H1 (cell line): Measurements from ENCODE around the gene OLFM1. TPM values are rescaled to one million over a fixed set of nuclear protein-coding genes. Genes with fewer than 3 reads are reported as not detected.

Experiments
- CTCF ChIA-PET: fragments of 300-600 bp; sonication (Branson Sonifier 250); formaldehyde crosslinking; loops from one replicate; lab custom pipeline; 2021; ENCODE audit not compliant: partially characterized antibody; lab: Charles Lee
- POLR2A ChIA-PET: fragments of 300-600 bp; sonication (Branson Sonifier 250); formaldehyde crosslinking; loops from one replicate; lab custom pipeline; 2021; ENCODE audit warnings: inconsistent platforms; ENCODE audit not compliant: partially characterized antibody; lab: Charles Lee
- DNase-seq, 2 experiments: peaks; one replicate each; pipeline versions ENCODE4 v3.0.0 to v3.0.0-alpha.2; 2010 to 2022; ENCODE audit warnings: low spot score in 2 of 2, low read depth in 1 of 2, mixed read lengths in 1 of 2
- FAIRE-seq: peaks from 2 replicates; lab custom pipeline; 2011; peaks lifted over from hg19 to GRCh38; lab: Jason Lieb, UNC
- H2AFZ ChIP-seq: 2 replicates; pipeline ENCODE4 v1.8.1; 2012; ENCODE audit warnings: low read length, inconsistent platforms
- H2AK5ac ChIP-seq: 2 replicates; pipeline ENCODE4 v1.6.1; 2013; ENCODE audit warnings: low read depth, low read length
- H2BK120ac ChIP-seq: replicated peaks from 2 replicates; pipeline ENCODE3; 2013; ENCODE audit warnings: low read depth, low read length, inconsistent platforms
- H2BK12ac ChIP-seq: 2 replicates; pipeline ENCODE4 v1.6.1; 2013; ENCODE audit warnings: low read depth, low read length
- H2BK15ac ChIP-seq: 2 replicates; pipeline ENCODE4 v1.6.1; 2013; ENCODE audit warnings: low read length
- H2BK20ac ChIP-seq: 2 replicates; pipeline ENCODE4 v1.6.1; 2013; ENCODE audit warnings: low read length
- H2BK5ac ChIP-seq: 2 replicates; pipeline ENCODE4 v1.6.1; 2013; ENCODE audit warnings: low read depth, low read length
- H3K14ac ChIP-seq: 2 replicates; pipeline ENCODE4 v1.6.1; 2013; ENCODE audit warnings: inconsistent platforms; ENCODE audit not compliant: insufficient read length
- H3K18ac ChIP-seq: 2 replicates; pipeline ENCODE4 v1.6.1; 2013; ENCODE audit warnings: low read length; ENCODE audit errors: extremely low read depth
- H3K23ac ChIP-seq: 2 replicates; pipeline ENCODE4 v1.6.1; 2013; ENCODE audit warnings: inconsistent platforms; ENCODE audit not compliant: insufficient read length
- H3K23me2 ChIP-seq: 2 replicates; pipeline ENCODE4 v1.6.1; 2013; ENCODE audit warnings: low read depth, low read length
- H3K27ac ChIP-seq: 2 replicates; pipeline ENCODE4 v1.6.1; 2011; ENCODE audit warnings: low read depth, low read length, inconsistent platforms
- H3K27me3 ChIP-seq, 4 experiments: replicated peaks in 1 of 4; 1 replicate in 1 of 4; 2 replicates in 3 of 4; pipeline versions ENCODE4 v1.6.1 to v1.8.1; 2011 to 2013; ENCODE audit warnings: low read length in 3 of 4, mild to moderate bottlenecking in 3 of 4, inconsistent platforms in 2 of 4, mixed read lengths in 2 of 4, moderate library complexity in 1 of 4; ENCODE audit not compliant: control insufficient read depth in 3 of 4, insufficient read depth in 3 of 4; ENCODE audit errors: extremely low read depth in 1 of 4
- H3K36me3 ChIP-seq, 4 experiments: 2 replicates each; pipeline versions ENCODE4 v1.6.1 to v1.8.1; 2011 to 2013; ENCODE audit warnings: mild to moderate bottlenecking in 4 of 4, low read length in 3 of 4, moderate library complexity in 2 of 4, control low read depth in 1 of 4, inconsistent platforms in 1 of 4; ENCODE audit not compliant: insufficient read depth in 4 of 4, control insufficient read depth in 2 of 4
- H3K4ac ChIP-seq: replicated peaks from 2 replicates; pipeline ENCODE3; 2013; ENCODE audit warnings: low read length, low read depth, mixed read lengths, inconsistent platforms; ENCODE audit not compliant: insufficient read length
- H3K4me1 ChIP-seq, 4 experiments: replicated peaks in 1 of 4; 1 replicate in 1 of 4; 2 replicates in 3 of 4; pipeline versions ENCODE4 v1.6.1 to v1.8.1; 2011 to 2013; ENCODE audit warnings: low read length in 3 of 4, inconsistent platforms in 2 of 4, mixed read lengths in 1 of 4; ENCODE audit not compliant: insufficient read depth in 4 of 4, control insufficient read depth in 3 of 4
- H3K4me2 ChIP-seq, 2 experiments: 2 replicates each; pipeline versions ENCODE4 v1.6.1 to v1.8.1; 2011 to 2013; ENCODE audit warnings: low read depth in 2 of 2, low read length in 2 of 2, control low read depth in 1 of 2, inconsistent platforms in 1 of 2, mild to moderate bottlenecking in 1 of 2; ENCODE audit not compliant: insufficient read depth in 1 of 2
- H3K4me3 ChIP-seq, 4 experiments: fragments of 200-600, 300-600 bp in 1 of 4; sonication (generic), shearing (Covaris generic), sonication (Bioruptor Twin) in 1 of 4; 2 replicates each; pipeline versions ENCODE4 v1.5.1 to v1.8.1; 2011 to 2016; ENCODE audit warnings: low read length in 4 of 4, low read depth in 3 of 4, control low read depth in 2 of 4, inconsistent platforms in 2 of 4, mild to moderate bottlenecking in 2 of 4, mixed read lengths in 1 of 4, moderate library complexity in 1 of 4; ENCODE audit not compliant: insufficient read depth in 2 of 4; ENCODE audit errors: extremely low read depth in 1 of 4
- H3K56ac ChIP-seq: replicated peaks from 2 replicates; pipeline ENCODE3; 2013; ENCODE audit warnings: low read depth, mild to moderate bottlenecking, mixed read lengths, low read length, inconsistent platforms; ENCODE audit not compliant: insufficient read length
- H3K79me1 ChIP-seq: 2 replicates; pipeline ENCODE4 v1.6.1; 2013; ENCODE audit warnings: low read depth, low read length, control low read depth
- H3K79me2 ChIP-seq, 2 experiments: 2 replicates each; pipeline versions ENCODE4 v1.6.1 to v1.8.1; 2012 to 2013; ENCODE audit warnings: low read length in 2 of 2, mild to moderate bottlenecking in 2 of 2, inconsistent platforms in 1 of 2; ENCODE audit not compliant: insufficient read depth in 2 of 2, control insufficient read depth in 1 of 2
- H3K9ac ChIP-seq, 4 experiments: replicated peaks in 1 of 4; 1 replicate in 1 of 4; 2 replicates in 3 of 4; pipeline versions ENCODE4 v1.6.1 to v1.8.1; 2011 to 2013; ENCODE audit warnings: low read depth in 3 of 4, low read length in 3 of 4, control low read depth in 2 of 4, mild to moderate bottlenecking in 2 of 4, moderate library complexity in 2 of 4, inconsistent platforms in 1 of 4; ENCODE audit errors: extremely low read depth in 1 of 4
- H3K9me3 ChIP-seq, 2 experiments: 2 replicates each; pipeline versions ENCODE4 v1.6.1 to v1.8.1; 2012 to 2013; ENCODE audit warnings: mild to moderate bottlenecking in 2 of 2, moderate library complexity in 2 of 2, control low read depth in 1 of 2, inconsistent platforms in 1 of 2, low read depth in 1 of 2, low read length in 1 of 2, mixed read lengths in 1 of 2; ENCODE audit not compliant: insufficient read depth in 2 of 2
- H4K20me1 ChIP-seq, 2 experiments: replicated peaks in 1 of 2; 2 replicates each; pipeline versions ENCODE3 to v1.8.1; 2011 to 2013; ENCODE audit warnings: inconsistent platforms in 2 of 2, low read length in 2 of 2, mild to moderate bottlenecking in 1 of 2; ENCODE audit not compliant: insufficient read depth in 2 of 2, control insufficient read depth in 1 of 2
- H4K5ac ChIP-seq: 2 replicates; pipeline ENCODE4 v1.6.1; 2013; ENCODE audit warnings: low read length, low read depth, mixed read lengths, inconsistent platforms; ENCODE audit not compliant: insufficient read length
- H4K8ac ChIP-seq: 2 replicates; pipeline ENCODE4 v1.8.0; 2013; ENCODE audit warnings: mild to moderate bottlenecking, moderate library complexity, low read length, inconsistent platforms; ENCODE audit not compliant: insufficient read depth; ENCODE audit errors: extremely low read depth
- H4K91ac ChIP-seq: replicated peaks from 2 replicates; pipeline ENCODE3; 2013; ENCODE audit warnings: low read length, mixed read lengths, inconsistent platforms; ENCODE audit not compliant: insufficient read length
- CBX8 ChIP-seq: fragments of 300-800, 300-1000 bp; sonication (generic); IDR thresholded peaks from 2 replicates; pipeline ENCODE4 v1.7.1; 2016; ENCODE audit warnings: low read depth, low read length, borderline replicate concordance
- CTCF ChIP-seq, 3 experiments: IDR thresholded peaks; 1 replicate in 2 of 3; 2 replicates in 1 of 3; pipeline versions ENCODE4 v1.5.1 to v1.6.1; 2011; ENCODE audit warnings: low read length in 3 of 3, mild to moderate bottlenecking in 3 of 3, inconsistent platforms in 2 of 3, low read depth in 1 of 3, moderate library complexity in 1 of 3; ENCODE audit not compliant: insufficient read depth in 1 of 3; ENCODE audit errors: control extremely low read depth in 1 of 3
- GTF2F1 ChIP-seq: IDR thresholded peaks from 2 replicates; pipeline ENCODE4 v1.6.1; 2012; ENCODE audit warnings: low read depth, low read length, improper control_type of control experiment, borderline replicate concordance
- KDM1A ChIP-seq: fragments of 200-600, 300-600 bp; sonication (generic); IDR thresholded peaks from 2 replicates; pipeline ENCODE4 v1.7.1; 2016; ENCODE audit warnings: mild to moderate bottlenecking, low read length, borderline replicate concordance
- USF2 ChIP-seq: IDR thresholded peaks from 2 replicates; pipeline ENCODE4 v1.6.1; 2011; ENCODE audit warnings: low read length, improper control_type of control experiment
- WGBS, 2 experiments: shearing (Covaris generic) in 1 of 2; methylation state at CpG; one replicate each; pipeline versions ENCODE4 v1.1.6 to v1.1.7; 2013 to 2015; ENCODE audit warnings: low lambda C conversion rate in 2 of 2, mixed read lengths in 2 of 2, inconsistent platforms in 1 of 2, low coverage in 1 of 2, missing lambda C conversion rate in 1 of 2; ENCODE audit not compliant: insufficient replicate concordance in 2 of 2, insufficient coverage in 1 of 2, insufficient read length in 1 of 2; ENCODE audit errors: extremely low coverage in 1 of 2, missing lambda C conversion rate in 1 of 2; 5-methylcytosine and 5-hydroxymethylcytosine counted together
- polyA plus RNA-seq, 7 experiments: library from polyadenylated mRNA; depleted of rRNA in 3 of 7; stranded (reverse) in 5 of 7; unstranded in 2 of 7; fragments of >200 nt in 5 of 7; fragments of 200-250 nt in 2 of 7; gene quantifications; 1 replicate in 5 of 7; 2 replicates in 1 of 7; 4 replicates in 1 of 7; pipeline versions ENCODE4 v1.2.1 to v1.2.3, GENCODE V29; 2011 to 2013; ENCODE audit warnings: missing spikeins in 2 of 7, mixed read lengths in 2 of 7
- total RNA-seq: library from RNA; stranded (reverse); fragmentation: NEBNext Ultra II Directional; extraction: Animal tissue kit (Norgen Biotek cat#: 25700); gene quantifications from 2 replicates; pipeline ENCODE4 v1.2.1, GENCODE V29; 2021

The OLFM1 gene
- total and polyA plus RNA-seq, 2 of the 8 experiments (the other 6 are each of a cell fraction or from before 2014, with no cell fraction given) = 53.0 to 53.4 TPM

GRCh38 chr9:135053133-135053532, 34.3 kb upstream of the OLFM1 start:
- Histone ChIP-seq H3K56ac (no peak overlapping the region), H2AK5ac (no peak overlapping the region), H3K23me2 (no peaks in the 10 kb centered on the region), H4K20me1 (no peaks in the 10 kb centered on the region), H3K23ac (no peak overlapping the region), H2BK20ac (no peak overlapping the region), H3K4me1 (no peaks in the 10 kb centered on the region), H2BK5ac (no peak overlapping the region), H3K36me3 (no peaks in the 10 kb centered on the region), H3K79me2 (no peaks in the 10 kb centered on the region), H3K79me1 (no peaks in the 10 kb centered on the region), H3K4ac (no peak overlapping the region), H3K18ac (no peak overlapping the region), H3K4me2 (no peak overlapping the region), H4K8ac (no peak overlapping the region), H3K9me3 (peaks cover 0 to 4% of the 10 kb centered on the region in 2 experiments; a peak in 1 of 4 replicates), H3K27ac (no peak overlapping the region), H3K27me3 (no peaks in the 10 kb centered on the region), H4K5ac (no peak overlapping the region), H3K14ac (no peak overlapping the region), H4K91ac (no peak overlapping the region), H3K4me3 (no peak overlapping the region), H2BK12ac (no peak overlapping the region), H2BK15ac (no peak overlapping the region), H2BK120ac (no peak overlapping the region), H3K9ac (no peak overlapping the region), H2AFZ (no peak overlapping the region)
- ChIA-PET POLR2A (no interaction called here), CTCF (interaction anchor here (0.8 to 1.3 kb wide), 2 partner anchors 20 to 187 kb away, joined by 3 read pairs; no protein-coding TSS in a partner anchor)
- DNase-seq (no peak), FAIRE-seq (no peak)
- TF ChIP-seq USF2 = no peak
- TF ChIP-seq CBX8 = no peak
- TF ChIP-seq KDM1A = no peak
- no peak for TF ChIP-seq CTCF (IDR thresholded peaks at IDR 0.05; ENCODE audit: control extremely low read depth in 1 of 3, insufficient read depth in 1 of 3, low read depth in 1 of 3, low read length in 3 of 3)
- no peak for TF ChIP-seq GTF2F1
- WGBS, 2 experiments = 91% methylated on average over 5 of the region's 5 CpGs; no CpG with 5 or more reads in 1 of the 2 experiments
